H1 (cell line): Measurements from ENCODE around the gene NBEA. TPM values are rescaled to one million over a fixed set of nuclear protein-coding genes. Genes with fewer than 3 reads are reported as not detected.

Source experiments
- CTCF ChIA-PET: fragments of 300-600 bp; sonication (Branson Sonifier 250); formaldehyde crosslinking; loops from one replicate; lab custom pipeline; 2021; ENCODE audit not compliant: partially characterized antibody; lab: Charles Lee
- POLR2A ChIA-PET: fragments of 300-600 bp; sonication (Branson Sonifier 250); formaldehyde crosslinking; loops from one replicate; lab custom pipeline; 2021; ENCODE audit warnings: inconsistent platforms; ENCODE audit not compliant: partially characterized antibody; lab: Charles Lee
- DNase-seq, 2 experiments: peaks; one replicate each; pipeline versions ENCODE4 v3.0.0 to v3.0.0-alpha.2; 2010 to 2022; ENCODE audit warnings: low spot score in 2 of 2, low read depth in 1 of 2, mixed read lengths in 1 of 2
- FAIRE-seq: peaks from 2 replicates; lab custom pipeline; 2011; peaks lifted over from hg19 to GRCh38; lab: Jason Lieb, UNC
- H2AFZ ChIP-seq: 2 replicates; pipeline ENCODE4 v1.8.1; 2012; ENCODE audit warnings: low read length, inconsistent platforms
- H2AK5ac ChIP-seq: 2 replicates; pipeline ENCODE4 v1.6.1; 2013; ENCODE audit warnings: low read depth, low read length
- H2BK120ac ChIP-seq: replicated peaks from 2 replicates; pipeline ENCODE3; 2013; ENCODE audit warnings: low read depth, low read length, inconsistent platforms
- H2BK12ac ChIP-seq: 2 replicates; pipeline ENCODE4 v1.6.1; 2013; ENCODE audit warnings: low read depth, low read length
- H2BK15ac ChIP-seq: 2 replicates; pipeline ENCODE4 v1.6.1; 2013; ENCODE audit warnings: low read length
- H2BK20ac ChIP-seq: 2 replicates; pipeline ENCODE4 v1.6.1; 2013; ENCODE audit warnings: low read length
- H2BK5ac ChIP-seq: 2 replicates; pipeline ENCODE4 v1.6.1; 2013; ENCODE audit warnings: low read depth, low read length
- H3K14ac ChIP-seq: 2 replicates; pipeline ENCODE4 v1.6.1; 2013; ENCODE audit warnings: inconsistent platforms; ENCODE audit not compliant: insufficient read length
- H3K18ac ChIP-seq: 2 replicates; pipeline ENCODE4 v1.6.1; 2013; ENCODE audit warnings: low read length; ENCODE audit errors: extremely low read depth
- H3K23ac ChIP-seq: 2 replicates; pipeline ENCODE4 v1.6.1; 2013; ENCODE audit warnings: inconsistent platforms; ENCODE audit not compliant: insufficient read length
- H3K23me2 ChIP-seq: 2 replicates; pipeline ENCODE4 v1.6.1; 2013; ENCODE audit warnings: low read depth, low read length
- H3K27ac ChIP-seq: 2 replicates; pipeline ENCODE4 v1.6.1; 2011; ENCODE audit warnings: low read depth, low read length, inconsistent platforms
- H3K27me3 ChIP-seq, 4 experiments: replicated peaks in 1 of 4; 1 replicate in 1 of 4; 2 replicates in 3 of 4; pipeline versions ENCODE4 v1.6.1 to v1.8.1; 2011 to 2013; ENCODE audit warnings: low read length in 3 of 4, mild to moderate bottlenecking in 3 of 4, inconsistent platforms in 2 of 4, mixed read lengths in 2 of 4, moderate library complexity in 1 of 4; ENCODE audit not compliant: control insufficient read depth in 3 of 4, insufficient read depth in 3 of 4; ENCODE audit errors: extremely low read depth in 1 of 4
- H3K36me3 ChIP-seq, 4 experiments: 2 replicates each; pipeline versions ENCODE4 v1.6.1 to v1.8.1; 2011 to 2013; ENCODE audit warnings: mild to moderate bottlenecking in 4 of 4, low read length in 3 of 4, moderate library complexity in 2 of 4, control low read depth in 1 of 4, inconsistent platforms in 1 of 4; ENCODE audit not compliant: insufficient read depth in 4 of 4, control insufficient read depth in 2 of 4
- H3K4ac ChIP-seq: replicated peaks from 2 replicates; pipeline ENCODE3; 2013; ENCODE audit warnings: low read length, low read depth, mixed read lengths, inconsistent platforms; ENCODE audit not compliant: insufficient read length
- H3K4me1 ChIP-seq, 4 experiments: replicated peaks in 1 of 4; 1 replicate in 1 of 4; 2 replicates in 3 of 4; pipeline versions ENCODE4 v1.6.1 to v1.8.1; 2011 to 2013; ENCODE audit warnings: low read length in 3 of 4, inconsistent platforms in 2 of 4, mixed read lengths in 1 of 4; ENCODE audit not compliant: insufficient read depth in 4 of 4, control insufficient read depth in 3 of 4
- H3K4me2 ChIP-seq, 2 experiments: 2 replicates each; pipeline versions ENCODE4 v1.6.1 to v1.8.1; 2011 to 2013; ENCODE audit warnings: low read depth in 2 of 2, low read length in 2 of 2, control low read depth in 1 of 2, inconsistent platforms in 1 of 2, mild to moderate bottlenecking in 1 of 2; ENCODE audit not compliant: insufficient read depth in 1 of 2
- H3K4me3 ChIP-seq, 4 experiments: fragments of 200-600, 300-600 bp in 1 of 4; sonication (generic), shearing (Covaris generic), sonication (Bioruptor Twin) in 1 of 4; 2 replicates each; pipeline versions ENCODE4 v1.5.1 to v1.8.1; 2011 to 2016; ENCODE audit warnings: low read length in 4 of 4, low read depth in 3 of 4, control low read depth in 2 of 4, inconsistent platforms in 2 of 4, mild to moderate bottlenecking in 2 of 4, mixed read lengths in 1 of 4, moderate library complexity in 1 of 4; ENCODE audit not compliant: insufficient read depth in 2 of 4; ENCODE audit errors: extremely low read depth in 1 of 4
- H3K56ac ChIP-seq: replicated peaks from 2 replicates; pipeline ENCODE3; 2013; ENCODE audit warnings: low read depth, mild to moderate bottlenecking, mixed read lengths, low read length, inconsistent platforms; ENCODE audit not compliant: insufficient read length
- H3K79me1 ChIP-seq: 2 replicates; pipeline ENCODE4 v1.6.1; 2013; ENCODE audit warnings: low read depth, low read length, control low read depth
- H3K79me2 ChIP-seq, 2 experiments: 2 replicates each; pipeline versions ENCODE4 v1.6.1 to v1.8.1; 2012 to 2013; ENCODE audit warnings: low read length in 2 of 2, mild to moderate bottlenecking in 2 of 2, inconsistent platforms in 1 of 2; ENCODE audit not compliant: insufficient read depth in 2 of 2, control insufficient read depth in 1 of 2
- H3K9ac ChIP-seq, 4 experiments: replicated peaks in 1 of 4; 1 replicate in 1 of 4; 2 replicates in 3 of 4; pipeline versions ENCODE4 v1.6.1 to v1.8.1; 2011 to 2013; ENCODE audit warnings: low read depth in 3 of 4, low read length in 3 of 4, control low read depth in 2 of 4, mild to moderate bottlenecking in 2 of 4, moderate library complexity in 2 of 4, inconsistent platforms in 1 of 4; ENCODE audit errors: extremely low read depth in 1 of 4
- H3K9me3 ChIP-seq, 2 experiments: 2 replicates each; pipeline versions ENCODE4 v1.6.1 to v1.8.1; 2012 to 2013; ENCODE audit warnings: mild to moderate bottlenecking in 2 of 2, moderate library complexity in 2 of 2, control low read depth in 1 of 2, inconsistent platforms in 1 of 2, low read depth in 1 of 2, low read length in 1 of 2, mixed read lengths in 1 of 2; ENCODE audit not compliant: insufficient read depth in 2 of 2
- H4K20me1 ChIP-seq, 2 experiments: replicated peaks in 1 of 2; 2 replicates each; pipeline versions ENCODE3 to v1.8.1; 2011 to 2013; ENCODE audit warnings: inconsistent platforms in 2 of 2, low read length in 2 of 2, mild to moderate bottlenecking in 1 of 2; ENCODE audit not compliant: insufficient read depth in 2 of 2, control insufficient read depth in 1 of 2
- H4K5ac ChIP-seq: 2 replicates; pipeline ENCODE4 v1.6.1; 2013; ENCODE audit warnings: low read length, low read depth, mixed read lengths, inconsistent platforms; ENCODE audit not compliant: insufficient read length
- H4K8ac ChIP-seq: 2 replicates; pipeline ENCODE4 v1.8.0; 2013; ENCODE audit warnings: mild to moderate bottlenecking, moderate library complexity, low read length, inconsistent platforms; ENCODE audit not compliant: insufficient read depth; ENCODE audit errors: extremely low read depth
- H4K91ac ChIP-seq: replicated peaks from 2 replicates; pipeline ENCODE3; 2013; ENCODE audit warnings: low read length, mixed read lengths, inconsistent platforms; ENCODE audit not compliant: insufficient read length
- ASH2L ChIP-seq: fragments of 200-600, 300-600 bp; sonication (generic); IDR thresholded peaks from one replicate; pipeline ENCODE4 v1.7.1; 2017; ENCODE audit warnings: low read length
- RAD21 ChIP-seq, 2 experiments: IDR thresholded peaks in 1 of 2; conservative IDR thresholded peaks in 1 of 2; 2 replicates each; pipeline ENCODE4 v1.6.1; 2011; ENCODE audit warnings: low read depth in 2 of 2, low read length in 2 of 2, improper control_type of control experiment in 1 of 2, inconsistent platforms in 1 of 2, mild to moderate bottlenecking in 1 of 2, moderate library complexity in 1 of 2
- SIX5 ChIP-seq: IDR thresholded peaks from 2 replicates; pipeline ENCODE4 v1.6.1; 2011; ENCODE audit warnings: mild to moderate bottlenecking, low read depth, low read length
- SUZ12 ChIP-seq: fragments of 200-600 bp; sonication (generic); IDR thresholded peaks from 2 replicates; pipeline ENCODE4 v1.6.1; 2012; ENCODE audit warnings: mild to moderate bottlenecking, inconsistent platforms, low read length, moderate library complexity, mixed read lengths
- WGBS, 2 experiments: shearing (Covaris generic) in 1 of 2; methylation state at CpG; one replicate each; pipeline versions ENCODE4 v1.1.6 to v1.1.7; 2013 to 2015; ENCODE audit warnings: low lambda C conversion rate in 2 of 2, mixed read lengths in 2 of 2, inconsistent platforms in 1 of 2, low coverage in 1 of 2, missing lambda C conversion rate in 1 of 2; ENCODE audit not compliant: insufficient replicate concordance in 2 of 2, insufficient coverage in 1 of 2, insufficient read length in 1 of 2; ENCODE audit errors: extremely low coverage in 1 of 2, missing lambda C conversion rate in 1 of 2; 5-methylcytosine and 5-hydroxymethylcytosine counted together
- polyA plus RNA-seq, 7 experiments: library from polyadenylated mRNA; depleted of rRNA in 3 of 7; stranded (reverse) in 5 of 7; unstranded in 2 of 7; fragments of >200 nt in 5 of 7; fragments of 200-250 nt in 2 of 7; gene quantifications; 1 replicate in 5 of 7; 2 replicates in 1 of 7; 4 replicates in 1 of 7; pipeline versions ENCODE4 v1.2.1 to v1.2.3, GENCODE V29; 2011 to 2013; ENCODE audit warnings: missing spikeins in 2 of 7, mixed read lengths in 2 of 7
- total RNA-seq: library from RNA; stranded (reverse); fragmentation: NEBNext Ultra II Directional; extraction: Animal tissue kit (Norgen Biotek cat#: 25700); gene quantifications from 2 replicates; pipeline ENCODE4 v1.2.1, GENCODE V29; 2021

NBEA gene
- total and polyA plus RNA-seq, 2 of the 8 experiments (the other 6 are each of a cell fraction or from before 2014, with no cell fraction given), result 14.2 to 21.5 TPM

DNA sequence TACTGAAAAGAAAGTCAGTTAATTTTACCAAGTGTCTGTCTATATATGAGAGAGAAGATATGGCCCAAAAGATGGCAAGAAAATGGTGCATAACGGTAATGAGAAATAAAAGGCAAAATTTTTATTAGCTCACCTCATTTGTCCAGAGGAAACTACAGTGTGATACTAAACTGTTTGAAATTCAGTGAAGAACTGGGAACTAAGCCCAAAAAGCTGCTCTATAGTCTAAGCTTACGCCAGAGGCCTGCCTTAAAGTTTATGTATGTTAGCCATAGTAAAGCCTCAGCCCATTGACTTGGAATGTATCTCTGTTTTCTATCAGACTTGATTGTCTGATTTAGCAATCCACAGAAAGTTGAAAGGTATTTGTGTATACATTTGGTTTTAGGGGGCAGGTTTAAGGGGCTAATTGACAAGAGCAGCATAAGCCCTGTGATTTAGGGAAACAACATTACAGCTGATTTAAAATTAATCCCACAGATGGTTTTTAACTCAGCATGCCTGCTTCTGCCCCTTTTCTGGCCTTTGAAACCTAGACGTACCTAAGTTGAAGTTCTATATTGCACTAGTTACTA, 625.4 kb downstream of the NBEA start:
- WGBS, 2 experiments, result 92% methylated on average over 3 of the region's 3 CpGs; no CpG with 5 or more reads in 1 of the 2 experiments
- no peak overlapping the region for H3K56ac ChIP-seq
- H3K9me3 ChIP-seq, result no peaks in the 10 kb centered on the region
- no peaks in the 10 kb centered on the region for H4K20me1 ChIP-seq
- H2BK5ac ChIP-seq, result no peak overlapping the region
- H3K23me2 ChIP-seq, result no peaks in the 10 kb centered on the region
- H3K27ac ChIP-seq, result no peak overlapping the region
- no peaks in the 10 kb centered on the region for H3K36me3 ChIP-seq
- FAIRE-seq, result no peak
- H3K14ac ChIP-seq, result no peak overlapping the region
- H2BK120ac ChIP-seq, result no peak overlapping the region
- no peak overlapping the region for H3K18ac ChIP-seq
- no peak overlapping the region for H4K91ac ChIP-seq
- H2BK20ac ChIP-seq, result no peak overlapping the region
- no peaks in the 10 kb centered on the region for H3K79me2 ChIP-seq
- no peak for DNase-seq
- no peak overlapping the region for H4K8ac ChIP-seq
- no peak overlapping the region for H2BK15ac ChIP-seq
- H2AK5ac ChIP-seq, result no peak overlapping the region
- H4K5ac ChIP-seq, result no peak overlapping the region
- H2BK12ac ChIP-seq, result no peak overlapping the region
- H3K4me1 ChIP-seq, result peaks cover 0 to 4% (median 1%) of the 10 kb centered on the region in 4 experiments; a peak in 2 of 7 replicates
- POLR2A ChIA-PET, result no interaction called here
- no peak overlapping the region for H3K9ac ChIP-seq
- H3K23ac ChIP-seq, result no peak overlapping the region
- H3K4me3 ChIP-seq, result no peak overlapping the region
- H3K4ac ChIP-seq, result no peak overlapping the region
- no peaks in the 10 kb centered on the region for H3K79me1 ChIP-seq
- H2AFZ ChIP-seq, result no peak overlapping the region
- CTCF ChIA-PET, result interaction anchor here (1.1 kb wide), 1 partner anchor 47 kb away, joined by 3 read pairs; no protein-coding TSS in a partner anchor
- H3K27me3 ChIP-seq, result no peaks in the 10 kb centered on the region
- H3K4me2 ChIP-seq, result no peak overlapping the region
- no peak for TF ChIP-seq ASH2L
- TF ChIP-seq RAD21 (IDR thresholded peaks at IDR 0.05 in 1 of 2, conservative IDR thresholded peaks at IDR 0.05 in 1 of 2; ENCODE audit: low read depth in 2 of 2, low read length in 2 of 2), result no peak
- no peak for TF ChIP-seq SUZ12
- no peak for TF ChIP-seq SIX5
